Right renal cortex interstitium (tissue), 3 donors: ENCODE data around the gene NEURL1B. TPM values are rescaled to one million over a fixed set of nuclear protein-coding genes. Genes with fewer than 3 reads are reported as not detected.
A peak's percentile ranks its signal among the peaks of the same experiment; 100 is the strongest.

Experiments
- DNase-seq, 3 donors: peaks; one replicate each; pipeline ENCODE4 v3.0.0-alpha.2; 2013; ENCODE audit warnings: low read depth in 3 of 3, low spot score in 2 of 3
- polyA plus RNA-seq, 3 donors: library from polyadenylated mRNA; unstranded; fragments of 120-200 nt; gene quantifications; one replicate each; pipeline ENCODE4 v1.2.1, GENCODE V29; 2013; ENCODE audit not compliant: insufficient read length in 3 of 3

Gene NEURL1B
- polyA plus RNA-seq, 3 donors: 12.4 to 16.3 (median 14.4) TPM

DNA sequence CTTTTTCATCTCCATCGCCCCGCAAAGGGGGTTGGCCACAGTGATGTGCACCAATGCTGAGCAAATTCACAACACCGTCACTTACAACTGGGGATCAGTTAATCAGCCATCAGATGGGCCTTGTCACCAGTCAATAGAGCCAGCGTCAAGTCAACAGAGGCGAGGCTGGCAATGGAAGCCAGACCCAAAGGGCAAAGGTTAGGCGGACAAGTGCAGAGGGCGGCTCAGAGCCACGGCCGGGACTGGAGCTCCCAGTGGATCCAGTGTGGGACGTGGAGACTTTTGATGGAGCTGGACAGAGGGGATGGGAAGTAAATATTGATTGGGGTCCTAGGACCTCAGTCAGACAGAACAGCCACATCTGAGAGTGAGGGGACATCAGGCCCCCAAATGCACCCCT lies 84.2 kb downstream of the NEURL1B start:
- no peak for DNase-seq

DNA sequence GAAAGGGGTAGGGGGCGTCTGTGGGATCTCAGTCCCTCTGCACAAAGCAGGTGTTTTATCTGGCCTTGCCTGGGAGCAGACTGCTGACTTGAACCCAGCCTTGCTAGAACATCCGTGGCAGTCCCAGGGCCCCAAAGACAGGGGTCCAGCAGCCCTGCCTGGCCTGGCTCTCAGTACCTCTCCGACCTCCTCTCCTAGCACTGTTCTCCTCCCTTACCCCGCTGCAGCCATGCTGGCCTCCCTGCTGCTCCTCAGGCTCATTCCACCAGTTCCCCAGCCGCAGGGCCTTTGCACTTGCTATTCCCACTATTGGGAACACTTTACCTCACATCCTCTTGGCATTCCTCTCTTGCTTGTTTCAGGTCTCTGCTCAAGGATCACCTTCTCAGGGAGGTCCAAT lies 84.7 kb downstream of the NEURL1B start:
- no peak for DNase-seq

DNA sequence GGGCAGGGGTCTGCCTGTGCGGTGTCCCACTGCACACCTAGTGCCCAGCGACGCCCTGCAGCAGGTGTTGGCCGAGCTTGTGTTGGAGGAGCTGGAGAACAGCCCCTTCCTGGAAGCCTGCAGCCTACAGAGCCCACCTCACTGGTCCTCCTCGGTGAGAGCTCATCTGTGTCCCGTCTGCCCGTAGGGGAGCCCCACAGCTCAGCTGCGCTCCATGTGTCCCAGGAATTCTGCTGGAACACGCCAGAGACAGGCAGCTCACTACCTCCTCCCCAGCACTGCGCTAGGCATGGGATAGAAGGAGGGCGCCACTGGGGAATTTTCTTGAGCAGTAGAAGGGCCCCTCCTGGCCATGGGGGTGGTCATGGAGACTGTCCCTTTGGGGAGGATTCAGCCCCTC lies 85.9 kb downstream of the NEURL1B start:
- DNase-seq: no peak

- no peak for DNase-seq
Observed at GRCh38 chr5:172727551-172727950, 86.5 kb downstream of the NEURL1B start.

GRCh38 chr5:172728481-172729241 lies 87.6 kb downstream of the NEURL1B start:
- DNase-seq: no peak

- no peak for DNase-seq
Observed at GRCh38 chr5:172729588-172729987, 88.5 kb downstream of the NEURL1B start.

GRCh38 chr5:172730222-172730621 lies 89.2 kb downstream of the NEURL1B start:
- no peak for DNase-seq

DNA sequence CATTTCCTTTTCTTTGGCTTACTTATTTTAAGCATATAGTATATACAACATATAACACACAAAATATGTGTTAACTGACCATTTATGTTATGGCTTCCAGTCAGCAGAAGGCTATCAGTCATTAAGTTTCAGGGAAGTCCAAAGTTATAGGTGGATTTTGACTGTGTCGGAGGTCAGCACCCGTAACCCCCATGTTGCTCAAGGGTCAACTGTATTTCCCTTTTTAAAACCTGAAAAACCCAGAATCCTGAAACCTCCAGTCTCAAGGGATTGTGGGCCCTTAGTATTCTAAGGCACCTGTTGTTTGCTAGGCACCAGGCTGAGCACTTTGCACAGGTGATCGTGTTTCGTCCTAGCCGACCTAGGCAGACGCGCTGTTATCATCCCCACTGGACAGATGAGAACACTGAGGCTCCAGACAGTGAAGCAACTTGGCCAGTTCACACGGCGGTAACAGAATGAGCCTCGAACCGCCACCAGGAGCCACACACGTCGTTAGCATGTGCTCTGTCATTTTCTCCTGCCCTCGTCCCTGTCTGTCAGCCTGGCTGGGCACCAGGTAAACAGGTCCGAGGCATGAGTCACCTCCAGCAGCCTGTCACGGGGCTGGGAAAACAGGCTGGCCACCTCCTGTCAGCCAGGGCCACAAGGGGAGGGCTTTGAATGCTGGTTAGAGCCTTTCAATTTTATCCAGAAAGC lies 90.1 kb downstream of the NEURL1B start:
- no peak for DNase-seq

GRCh38 chr5:172731680-172732074 lies 90.6 kb downstream of the NEURL1B start:
- no peak for DNase-seq

GRCh38 chr5:172732201-172732865 lies 91.3 kb downstream of the NEURL1B start:
- DNase-seq: no peak

DNA sequence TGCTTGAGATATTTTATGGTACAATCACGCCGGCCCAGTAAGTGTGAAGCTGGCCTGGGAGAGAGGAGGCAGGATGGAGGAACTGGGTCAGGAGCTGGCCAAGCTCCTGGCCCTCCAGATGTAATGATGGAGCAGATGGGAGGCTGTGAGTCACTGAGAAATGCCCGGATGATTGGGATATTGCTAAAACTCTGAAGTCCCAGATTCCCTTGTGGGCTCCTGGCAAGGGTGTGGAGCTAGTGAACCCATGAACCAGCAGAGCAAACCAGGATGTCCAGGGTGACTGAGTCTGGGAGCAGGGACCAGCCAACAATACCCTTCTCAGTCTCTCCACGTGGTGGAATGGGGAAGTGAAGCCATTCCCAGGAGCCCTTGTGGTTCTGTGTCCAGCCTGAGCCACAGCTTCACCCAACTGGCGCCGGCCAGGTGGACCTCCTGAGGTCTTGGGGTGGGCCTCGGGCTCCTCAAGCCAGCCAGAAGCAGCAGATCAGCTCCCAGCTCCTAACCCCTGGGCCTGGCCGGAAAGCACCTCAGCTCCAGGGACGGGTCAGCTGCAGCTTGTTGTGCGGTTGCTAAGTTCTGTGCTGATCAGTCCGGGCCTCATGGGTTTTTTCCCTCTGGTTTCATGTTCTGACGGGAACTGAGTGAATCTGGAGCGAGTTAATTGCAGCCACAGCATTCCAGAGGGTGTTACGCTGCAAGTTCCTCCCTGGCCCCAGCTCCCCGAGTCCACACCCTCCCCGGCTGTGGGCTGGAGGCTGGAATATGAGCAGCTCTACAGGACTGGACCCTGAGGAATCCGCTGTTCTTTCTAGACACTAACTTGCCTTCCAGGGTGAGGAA lies 92.3 kb downstream of the NEURL1B start:
- DNase-seq: peak in 1 of 3 donors; percentile 43

GRCh38 chr5:172733974-172734346 lies 92.9 kb downstream of the NEURL1B start:
- DNase-seq: no peak

DNA sequence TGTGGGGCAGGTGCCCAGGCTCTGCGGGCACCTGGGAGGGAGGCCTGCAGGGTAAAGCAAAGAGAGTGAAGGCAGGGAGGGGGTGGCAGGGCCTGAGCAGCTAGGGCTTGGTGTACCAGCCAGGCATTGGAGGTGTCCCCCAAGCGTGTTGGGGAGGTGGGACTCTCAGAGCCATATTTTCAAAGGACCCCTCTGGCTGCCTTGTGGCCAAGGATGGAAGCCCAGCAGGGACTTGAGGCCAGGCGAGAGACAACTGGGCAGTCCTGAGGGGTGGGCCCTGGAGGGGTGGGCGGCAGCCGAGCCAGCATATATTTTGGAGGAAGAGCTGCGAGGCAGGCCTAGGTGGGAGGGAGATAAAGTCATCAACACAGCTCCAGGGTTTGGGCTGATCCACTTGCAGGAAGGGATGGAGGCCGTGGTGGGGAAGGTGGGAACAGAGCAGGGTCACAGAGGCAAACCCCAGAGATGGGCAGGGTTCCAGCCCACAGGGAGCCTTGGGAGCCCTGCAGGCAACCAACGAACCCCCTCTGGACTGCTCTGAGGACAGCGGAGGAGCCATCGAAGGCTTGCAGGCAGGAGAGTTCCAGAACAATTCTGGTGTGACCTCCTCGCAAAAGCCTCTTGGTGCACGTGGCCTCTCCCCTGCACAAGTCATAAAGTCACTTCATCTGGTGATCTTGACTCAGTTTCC lies 94.2 kb downstream of the NEURL1B start:
- no peak for DNase-seq

DNA sequence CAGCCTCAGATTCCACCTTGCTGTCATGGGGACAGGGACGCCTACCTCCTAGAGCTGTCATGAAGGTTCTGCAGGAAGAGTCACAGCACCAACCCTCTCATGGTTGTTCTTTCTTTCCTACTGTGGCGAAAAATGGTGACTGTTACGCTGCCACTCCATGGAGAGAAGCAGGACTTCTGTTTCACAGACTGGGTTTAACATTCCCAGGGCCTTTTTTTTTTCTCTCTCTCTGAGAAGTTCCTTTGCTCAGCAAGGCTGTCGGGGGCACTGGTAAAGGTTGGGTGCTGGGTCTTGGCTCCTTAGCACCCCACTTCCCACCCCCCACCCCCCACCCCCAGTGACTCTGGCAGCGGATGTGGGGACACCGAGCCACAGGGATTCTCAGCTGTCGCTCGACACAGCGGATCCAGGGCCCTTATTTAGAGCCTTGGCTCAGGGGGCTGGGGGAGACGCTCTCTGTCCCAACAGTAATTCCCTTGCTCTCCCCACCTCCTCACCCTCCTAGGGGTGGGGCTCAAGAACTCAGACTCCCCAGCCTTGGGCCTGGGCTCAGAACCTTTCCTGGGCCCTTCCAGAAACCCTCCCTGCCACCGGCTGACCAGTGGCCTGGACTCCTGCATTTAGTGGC lies 95.6 kb downstream of the NEURL1B start:
- no peak for DNase-seq

GRCh38 chr5:172739375-172739774 lies 98.3 kb downstream of the NEURL1B start:
- no peak for DNase-seq

DNA sequence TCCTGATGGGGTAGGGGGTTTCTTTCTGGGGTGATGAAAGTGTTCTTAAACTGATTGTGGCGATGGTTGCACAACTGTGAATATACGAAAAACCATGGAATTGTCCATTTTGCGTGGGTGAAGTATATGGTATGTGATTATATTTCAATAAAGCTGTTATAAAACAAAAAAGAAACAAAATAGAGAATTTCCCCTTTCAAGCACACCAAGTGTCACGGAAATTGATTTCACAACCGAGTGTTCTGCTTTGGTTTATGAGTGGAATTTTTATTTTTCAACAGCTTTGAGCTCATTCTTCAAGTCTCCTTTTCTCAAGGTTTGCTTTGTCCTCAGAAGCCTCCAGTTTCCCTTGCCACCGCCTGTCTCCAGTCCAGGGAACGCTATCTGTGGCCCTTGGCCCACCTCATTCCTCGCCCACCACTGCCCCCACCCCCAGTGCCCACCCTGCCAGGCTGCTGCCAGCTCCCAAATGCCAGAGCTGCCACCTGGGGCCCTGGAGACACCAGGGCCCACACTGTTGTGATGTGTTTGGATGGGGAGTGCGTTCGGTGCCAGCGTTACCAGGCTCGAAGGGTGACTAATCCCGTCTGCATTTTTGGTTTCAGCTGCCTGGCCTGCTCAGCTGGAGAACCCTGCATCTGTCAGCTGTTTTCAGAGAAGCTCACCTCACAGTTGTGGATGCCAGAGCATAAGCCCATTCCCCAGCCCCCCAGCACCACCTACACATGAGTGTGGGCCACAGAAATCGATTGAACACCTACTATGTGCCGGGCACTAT lies 99.6 kb downstream of the NEURL1B start:
- DNase-seq: no peak
